ENCODE results near the gene PSMB8.
"Not testable (repeated sequence)": the region's sequence is repeated elsewhere in the genome, so short reads cannot be mapped to it uniquely, and the experiment has no call there.

The PSMB8 gene

GRCh38 chr6:32843979-32844838, at the start of gene PSMB8:
Gene PSMB8 (minus strand): TSS chr6:32844047. CDS start chr6:32843996, 51 bp downstream.
- peak; percentile 92 to 93 for DNase-seq (ENCODE audit: low read depth in 1 of 2, low spot score in 1 of 2)

GRCh38 chr6:32890831-32891230, 47.0 kb upstream of the PSMB8 start:
- no peak for DNase-seq (ENCODE audit: low read depth in 1 of 2, low spot score in 1 of 2)

- no peak for DNase-seq (ENCODE audit: low read depth in 1 of 2, low spot score in 1 of 2)
Observed at GRCh38 chr6:32889533-32889932, 45.7 kb upstream of the PSMB8 start.

- no peak for DNase-seq (ENCODE audit: low read depth in 1 of 2, low spot score in 1 of 2)
Observed at GRCh38 chr6:32888576-32888975, 44.7 kb upstream of the PSMB8 start.

GRCh38 chr6:32887616-32888015, 43.8 kb upstream of the PSMB8 start:
- no peak for DNase-seq (ENCODE audit: low read depth in 1 of 2, low spot score in 1 of 2)

GRCh38 chr6:32886681-32887383, 43.0 kb upstream of the PSMB8 start:
- no peak for DNase-seq (ENCODE audit: low read depth in 1 of 2, low spot score in 1 of 2)

- no peak for DNase-seq (ENCODE audit: low read depth in 1 of 2, low spot score in 1 of 2)
Observed at GRCh38 chr6:32885698-32886286, 41.9 kb upstream of the PSMB8 start.

GRCh38 chr6:32883789-32884188, 39.9 kb upstream of the PSMB8 start:
- no peak for DNase-seq (ENCODE audit: low read depth in 1 of 2, low spot score in 1 of 2)

GRCh38 chr6:32882879-32883250, 39.0 kb upstream of the PSMB8 start:
- DNase-seq (ENCODE audit: low read depth in 1 of 2, low spot score in 1 of 2): no peak

- not testable (repeated sequence) for DNase-seq (ENCODE audit: low read depth in 1 of 2, low spot score in 1 of 2)
Observed at GRCh38 chr6:32880962-32881361, 37.1 kb upstream of the PSMB8 start.

GRCh38 chr6:32879691-32880090, 35.8 kb upstream of the PSMB8 start:
- no peak for DNase-seq (ENCODE audit: low read depth in 1 of 2, low spot score in 1 of 2)

GRCh38 chr6:32876603-32877002, 32.8 kb upstream of the PSMB8 start:
- DNase-seq (ENCODE audit: low read depth in 1 of 2, low spot score in 1 of 2): no peak

GRCh38 chr6:32873947-32874346, 30.1 kb upstream of the PSMB8 start:
- not testable (repeated sequence) for DNase-seq (ENCODE audit: low read depth in 1 of 2, low spot score in 1 of 2)

GRCh38 chr6:32868257-32868788, 24.5 kb upstream of the PSMB8 start:
- peak; percentile 68 to 72 for DNase-seq (ENCODE audit: low read depth in 1 of 2, low spot score in 1 of 2)

- no peak for DNase-seq (ENCODE audit: low read depth in 1 of 2, low spot score in 1 of 2)
Observed at GRCh38 chr6:32867554-32868256, 23.9 kb upstream of the PSMB8 start.

- no peak for DNase-seq (ENCODE audit: low read depth in 1 of 2, low spot score in 1 of 2)
Observed at GRCh38 chr6:32867022-32867477, 23.2 kb upstream of the PSMB8 start.

- no peak for DNase-seq (ENCODE audit: low read depth in 1 of 2, low spot score in 1 of 2)
Observed at GRCh38 chr6:32865724-32866443, 22.0 kb upstream of the PSMB8 start.

GRCh38 chr6:32862725-32863124, 18.9 kb upstream of the PSMB8 start:
- DNase-seq (ENCODE audit: low read depth in 1 of 2, low spot score in 1 of 2): no peak

GRCh38 chr6:32860674-32861073, 16.8 kb upstream of the PSMB8 start:
- DNase-seq (ENCODE audit: low read depth in 1 of 2, low spot score in 1 of 2): no peak

GRCh38 chr6:32858194-32858593, 14.3 kb upstream of the PSMB8 start:
- DNase-seq (ENCODE audit: low read depth in 1 of 2, low spot score in 1 of 2): no peak
